ENCODE results near the gene RPE65. TPM values are rescaled to one million over a fixed set of nuclear protein-coding genes. Genes with fewer than 3 reads are reported as not detected.
A peak's percentile ranks its signal among the peaks of the same experiment; 100 is the strongest.
"Not testable (repeated sequence)": the region's sequence is repeated elsewhere in the genome, so short reads cannot be mapped to it uniquely, and the experiment has no call there.

The RPE65 gene
- total and polyA plus RNA-seq, 2 experiments from 2014 or later: 0.51 to 0.67 TPM

- no peak overlapping the region for H3K27ac ChIP-seq
- H3K4me1 ChIP-seq (ENCODE audit: low read depth): no peaks in the 10 kb centered on the region
- H3K9me3 ChIP-seq (ENCODE audit: low read depth): no peaks in the 10 kb centered on the region
- DNase-seq (ENCODE audit: low read depth in 1 of 2, low spot score in 1 of 2): no peak
- H3K27me3 ChIP-seq: no peaks in the 10 kb centered on the region
- H3K36me3 ChIP-seq: peaks cover 11% of the 10 kb centered on the region
- no peak for TF ChIP-seq CTCF (IDR thresholded peaks at IDR 0.05; ENCODE audit: low read depth, low read length)
- H3K4me3 ChIP-seq: no peak overlapping the region
Observed at GRCh38 chr1:68479501-68479900, 29.7 kb upstream of the RPE65 start.

GRCh38 chr1:68478662-68479061, 28.9 kb upstream of the RPE65 start:
- no peak for TF ChIP-seq CTCF (IDR thresholded peaks at IDR 0.05; ENCODE audit: low read depth, low read length)
- Histone ChIP-seq H3K4me1 (ENCODE audit: low read depth) (no peaks in the 10 kb centered on the region), H3K27me3 (no peaks in the 10 kb centered on the region), H3K36me3 (peaks cover 11% of the 10 kb centered on the region), H3K4me3 (no peak overlapping the region), H3K27ac (no peak overlapping the region), H3K9me3 (ENCODE audit: low read depth) (no peaks in the 10 kb centered on the region)
- DNase-seq (ENCODE audit: low read depth in 1 of 2, low spot score in 1 of 2): no peak

GRCh38 chr1:68476626-68477025, 26.9 kb upstream of the RPE65 start:
- H3K27ac ChIP-seq; DNase-seq (ENCODE audit: low read depth in 1 of 2, low spot score in 1 of 2); H3K4me1 ChIP-seq (ENCODE audit: low read depth); H3K4me3 ChIP-seq; H3K27me3 ChIP-seq; H3K9me3 ChIP-seq (ENCODE audit: low read depth): not testable (repeated sequence)
- H3K36me3 ChIP-seq: peaks cover 11% of the 10 kb centered on the region

- no peaks in the 10 kb centered on the region for H3K4me1 ChIP-seq (ENCODE audit: low read depth)
- H3K27ac ChIP-seq: no peak overlapping the region
Observed at GRCh38 chr1:68473060-68473459, 23.3 kb upstream of the RPE65 start.

GRCh38 chr1:68470388-68470970, 20.7 kb upstream of the RPE65 start:
- H3K4me3 ChIP-seq: no peak overlapping the region
- H3K9me3 ChIP-seq (ENCODE audit: low read depth): no peaks in the 10 kb centered on the region
- peak; percentile 24 to 46 for DNase-seq (ENCODE audit: low read depth in 1 of 2, low spot score in 1 of 2)
- H3K4me1 ChIP-seq (ENCODE audit: low read depth): no peaks in the 10 kb centered on the region
- no peaks in the 10 kb centered on the region for H3K36me3 ChIP-seq
- TF ChIP-seq CTCF (IDR thresholded peaks at IDR 0.05; ENCODE audit: low read depth, low read length): peak; percentile 74
- no peaks in the 10 kb centered on the region for H3K27me3 ChIP-seq
- no peak overlapping the region for H3K27ac ChIP-seq

More at GRCh38 chr1:68473060-68473459, 23.3 kb upstream of the RPE65 start:
- TF ChIP-seq CTCF (IDR thresholded peaks at IDR 0.05; ENCODE audit: low read depth, low read length): no peak
- Histone ChIP-seq H3K4me3 (no peak overlapping the region), H3K36me3 (peaks cover 11% of the 10 kb centered on the region), H3K27me3 (no peaks in the 10 kb centered on the region), H3K9me3 (ENCODE audit: low read depth) (no peaks in the 10 kb centered on the region)
- DNase-seq (ENCODE audit: low read depth in 1 of 2, low spot score in 1 of 2): no peak

- Histone ChIP-seq H3K36me3 (no peaks in the 10 kb centered on the region), H3K27ac (no peak overlapping the region), H3K27me3 (no peaks in the 10 kb centered on the region), H3K9me3 (ENCODE audit: low read depth) (no peaks in the 10 kb centered on the region), H3K4me3 (no peak overlapping the region), H3K4me1 (ENCODE audit: low read depth) (no peaks in the 10 kb centered on the region)
- TF ChIP-seq CTCF (IDR thresholded peaks at IDR 0.05; ENCODE audit: low read depth, low read length): no peak
- no peak for DNase-seq (ENCODE audit: low read depth in 1 of 2, low spot score in 1 of 2)
Observed at GRCh38 chr1:68464891-68465290, 15.1 kb upstream of the RPE65 start.

Measured in cardiac muscle cell (in vitro differentiated cells and primary cell).